SK-N-SH treated with all-trans-retinoic acid at 6 μM for 48 hours (cell line): ENCODE measurements around the gene SSU72.

Experiments used
- ATAC-seq: fragments of 200-7000 bp; cut with Tn5 transposase; 3 replicates; pipeline ENCODE4 v1.9.1; 2020; ENCODE audit warnings: mild to moderate bottlenecking, moderate library complexity
- ARNTL ChIP-seq: fragments of 450-650 bp; formaldehyde crosslinking; IDR thresholded peaks from 2 replicates; pipeline ENCODE4 v1.5.0; 2020; ENCODE audit warnings: low read depth, mild to moderate bottlenecking, moderate library complexity, borderline replicate concordance
- BACH2 ChIP-seq: fragments of 250-450 bp; sonication (Bioruptor Pico); IDR thresholded peaks from 2 replicates; pipeline ENCODE4 v1.9.0; 2021; ENCODE audit warnings: mild to moderate bottlenecking, borderline replicate concordance
- CSDC2 ChIP-seq: fragments of 250-450 bp; sonication (Bioruptor Pico); IDR thresholded peaks from 2 replicates; pipeline ENCODE4 v1.5.0; 2020; ENCODE audit warnings: mild to moderate bottlenecking, moderate library complexity
- ESRRG ChIP-seq: fragments of 250-450 bp; sonication (Bioruptor Pico); IDR thresholded peaks from 2 replicates; pipeline ENCODE4 v1.6.1; 2021; ENCODE audit warnings: mild to moderate bottlenecking
- GLIS3 ChIP-seq: fragments of 250-450 bp; sonication (Bioruptor Pico); IDR thresholded peaks from 2 replicates; pipeline ENCODE4 v1.5.0; 2020; ENCODE audit warnings: mild to moderate bottlenecking, moderate library complexity
- ISL1 ChIP-seq: fragments of 250-450 bp; sonication (Bioruptor Pico); IDR thresholded peaks from 2 replicates; pipeline ENCODE4 v2.1.2; 2022; ENCODE audit warnings: mild to moderate bottlenecking, moderate library complexity
- PPARA ChIP-seq: fragments of 250-450 bp; sonication (Bioruptor Pico); IDR thresholded peaks from 2 replicates; pipeline ENCODE4 v1.5.0; 2020; ENCODE audit warnings: mild to moderate bottlenecking, borderline replicate concordance
- TCF4 ChIP-seq: fragments of 250-450 bp; sonication (Bioruptor Pico); IDR thresholded peaks from 2 replicates; pipeline ENCODE4 v1.8.0; 2021; ENCODE audit warnings: mild to moderate bottlenecking, moderate library complexity, borderline replicate concordance
- ZC3H10 ChIP-seq: fragments of 250-450 bp; sonication (Bioruptor Pico); IDR thresholded peaks from 2 replicates; pipeline ENCODE4 v1.5.1; 2021; ENCODE audit warnings: mild to moderate bottlenecking, moderate library complexity
- ZFP3 ChIP-seq: fragments of 250-450 bp; sonication (Bioruptor Pico); IDR thresholded peaks from 2 replicates; pipeline ENCODE4 v1.5.0; 2020; ENCODE audit warnings: mild to moderate bottlenecking, moderate library complexity
- ZFP30 ChIP-seq: fragments of 450-650 bp; formaldehyde crosslinking; IDR thresholded peaks from 2 replicates; pipeline ENCODE4 v1.5.0; 2022; ENCODE audit warnings: mild to moderate bottlenecking, moderate library complexity
- ZNF565 ChIP-seq: fragments of 450-650 bp; formaldehyde crosslinking; conservative IDR thresholded peaks from 2 replicates; pipeline ENCODE4 v1.5.0; 2020; ENCODE audit warnings: low read depth, mild to moderate bottlenecking, moderate library complexity
- ZNF8 ChIP-seq: fragments of 450-650 bp; formaldehyde crosslinking; IDR thresholded peaks from 2 replicates; pipeline ENCODE4 v1.5.0; 2020; ENCODE audit warnings: mild to moderate bottlenecking, moderate library complexity
- TF ChIP-seq, protein P1 (sequence below): fragments of 250-450 bp; sonication (Bioruptor Pico); IDR thresholded peaks from 2 replicates; pipeline ENCODE4 v1.8.0; 2021; ENCODE audit warnings: low read depth, mild to moderate bottlenecking, moderate library complexity, borderline replicate concordance
- TF ChIP-seq, protein P2 (sequence below): fragments of 250-450 bp; sonication (Bioruptor Pico); IDR thresholded peaks from 2 replicates; pipeline ENCODE4 v1.5.0; 2020; ENCODE audit warnings: mild to moderate bottlenecking, moderate library complexity
- TF ChIP-seq, protein P3 (sequence below): fragments of 250-450 bp; sonication (Bioruptor Pico); IDR thresholded peaks from 2 replicates; pipeline ENCODE4 v1.8.0; 2020; ENCODE audit warnings: mild to moderate bottlenecking, moderate library complexity, borderline replicate concordance
- TF ChIP-seq, protein P4 (sequence below): fragments of 250-450 bp; sonication (Bioruptor Pico); IDR thresholded peaks from 2 replicates; pipeline ENCODE4 v1.5.1; 2021; ENCODE audit warnings: mild to moderate bottlenecking, moderate library complexity
- TF ChIP-seq, protein P5 (sequence below): fragments of 250-450 bp; sonication (Bioruptor Pico); IDR thresholded peaks from 2 replicates; pipeline ENCODE4 v1.5.1; 2020; ENCODE audit warnings: low read depth, mild to moderate bottlenecking, moderate library complexity

The SSU72 gene

DNA sequence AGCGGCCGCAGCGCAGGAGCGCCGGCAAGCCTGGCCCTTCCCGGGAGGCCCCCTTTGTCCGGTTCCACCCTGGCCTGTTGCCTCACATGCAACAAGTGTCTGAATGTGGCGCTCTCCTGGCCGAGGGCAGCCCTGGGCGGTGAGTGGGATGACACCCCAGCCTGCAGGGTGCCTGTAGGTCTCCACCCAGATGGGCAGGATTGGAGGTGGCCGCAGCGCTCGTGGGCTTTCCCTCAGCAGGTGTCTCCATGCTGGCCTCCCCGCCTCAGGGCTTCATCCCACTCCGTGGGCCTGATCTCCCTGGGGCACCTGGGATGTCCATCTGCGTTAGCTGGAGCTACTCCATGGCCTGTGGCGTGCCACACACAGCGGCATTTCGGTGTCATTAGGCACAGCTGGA lies 42.2 kb upstream of the SSU72 start:
- no peak for ATAC-seq
- TF ChIP-seq, protein P1, sequence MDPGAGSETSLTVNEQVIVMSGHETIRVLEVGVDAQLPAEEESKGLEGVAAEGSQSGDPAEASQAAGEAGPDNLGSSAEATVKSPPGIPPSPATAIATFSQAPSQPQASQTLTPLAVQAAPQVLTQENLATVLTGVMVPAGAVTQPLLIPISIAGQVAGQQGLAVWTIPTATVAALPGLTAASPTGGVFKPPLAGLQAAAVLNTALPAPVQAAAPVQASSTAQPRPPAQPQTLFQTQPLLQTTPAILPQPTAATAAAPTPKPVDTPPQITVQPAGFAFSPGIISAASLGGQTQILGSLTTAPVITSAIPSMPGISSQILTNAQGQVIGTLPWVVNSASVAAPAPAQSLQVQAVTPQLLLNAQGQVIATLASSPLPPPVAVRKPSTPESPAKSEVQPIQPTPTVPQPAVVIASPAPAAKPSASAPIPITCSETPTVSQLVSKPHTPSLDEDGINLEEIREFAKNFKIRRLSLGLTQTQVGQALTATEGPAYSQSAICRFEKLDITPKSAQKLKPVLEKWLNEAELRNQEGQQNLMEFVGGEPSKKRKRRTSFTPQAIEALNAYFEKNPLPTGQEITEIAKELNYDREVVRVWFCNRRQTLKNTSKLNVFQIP (CRISPR knock-in tag), result no peak
- no peak for TF ChIP-seq ZFP3 (CRISPR knock-in tag)
- no peak for TF ChIP-seq ESRRG (CRISPR knock-in tag)
- TF ChIP-seq TCF4 (CRISPR knock-in tag), result no peak
- no peak for TF ChIP-seq ARNTL
- TF ChIP-seq GLIS3 (CRISPR knock-in tag), result no peak
- TF ChIP-seq ZNF565 (CRISPR knock-in tag), result no peak
- TF ChIP-seq BACH2 (CRISPR knock-in tag), result no peak
- no peak for TF ChIP-seq ZC3H10 (CRISPR knock-in tag)
- no peak for TF ChIP-seq ISL1 (CRISPR knock-in tag)
- TF ChIP-seq CSDC2 (CRISPR knock-in tag), result no peak
- no peak for TF ChIP-seq ZFP30 (CRISPR knock-in tag)
- TF ChIP-seq, protein P2, sequence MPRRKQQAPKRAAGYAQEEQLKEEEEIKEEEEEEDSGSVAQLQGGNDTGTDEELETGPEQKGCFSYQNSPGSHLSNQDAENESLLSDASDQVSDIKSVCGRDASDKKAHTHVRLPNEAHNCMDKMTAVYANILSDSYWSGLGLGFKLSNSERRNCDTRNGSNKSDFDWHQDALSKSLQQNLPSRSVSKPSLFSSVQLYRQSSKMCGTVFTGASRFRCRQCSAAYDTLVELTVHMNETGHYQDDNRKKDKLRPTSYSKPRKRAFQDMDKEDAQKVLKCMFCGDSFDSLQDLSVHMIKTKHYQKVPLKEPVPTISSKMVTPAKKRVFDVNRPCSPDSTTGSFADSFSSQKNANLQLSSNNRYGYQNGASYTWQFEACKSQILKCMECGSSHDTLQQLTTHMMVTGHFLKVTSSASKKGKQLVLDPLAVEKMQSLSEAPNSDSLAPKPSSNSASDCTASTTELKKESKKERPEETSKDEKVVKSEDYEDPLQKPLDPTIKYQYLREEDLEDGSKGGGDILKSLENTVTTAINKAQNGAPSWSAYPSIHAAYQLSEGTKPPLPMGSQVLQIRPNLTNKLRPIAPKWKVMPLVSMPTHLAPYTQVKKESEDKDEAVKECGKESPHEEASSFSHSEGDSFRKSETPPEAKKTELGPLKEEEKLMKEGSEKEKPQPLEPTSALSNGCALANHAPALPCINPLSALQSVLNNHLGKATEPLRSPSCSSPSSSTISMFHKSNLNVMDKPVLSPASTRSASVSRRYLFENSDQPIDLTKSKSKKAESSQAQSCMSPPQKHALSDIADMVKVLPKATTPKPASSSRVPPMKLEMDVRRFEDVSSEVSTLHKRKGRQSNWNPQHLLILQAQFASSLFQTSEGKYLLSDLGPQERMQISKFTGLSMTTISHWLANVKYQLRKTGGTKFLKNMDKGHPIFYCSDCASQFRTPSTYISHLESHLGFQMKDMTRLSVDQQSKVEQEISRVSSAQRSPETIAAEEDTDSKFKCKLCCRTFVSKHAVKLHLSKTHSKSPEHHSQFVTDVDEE, result no peak
- TF ChIP-seq PPARA (CRISPR knock-in tag), result no peak
- TF ChIP-seq, protein P3, sequence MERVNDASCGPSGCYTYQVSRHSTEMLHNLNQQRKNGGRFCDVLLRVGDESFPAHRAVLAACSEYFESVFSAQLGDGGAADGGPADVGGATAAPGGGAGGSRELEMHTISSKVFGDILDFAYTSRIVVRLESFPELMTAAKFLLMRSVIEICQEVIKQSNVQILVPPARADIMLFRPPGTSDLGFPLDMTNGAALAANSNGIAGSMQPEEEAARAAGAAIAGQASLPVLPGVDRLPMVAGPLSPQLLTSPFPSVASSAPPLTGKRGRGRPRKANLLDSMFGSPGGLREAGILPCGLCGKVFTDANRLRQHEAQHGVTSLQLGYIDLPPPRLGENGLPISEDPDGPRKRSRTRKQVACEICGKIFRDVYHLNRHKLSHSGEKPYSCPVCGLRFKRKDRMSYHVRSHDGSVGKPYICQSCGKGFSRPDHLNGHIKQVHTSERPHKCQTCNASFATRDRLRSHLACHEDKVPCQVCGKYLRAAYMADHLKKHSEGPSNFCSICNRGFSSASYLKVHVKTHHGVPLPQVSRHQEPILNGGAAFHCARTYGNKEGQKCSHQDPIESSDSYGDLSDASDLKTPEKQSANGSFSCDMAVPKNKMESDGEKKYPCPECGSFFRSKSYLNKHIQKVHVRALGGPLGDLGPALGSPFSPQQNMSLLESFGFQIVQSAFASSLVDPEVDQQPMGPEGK (CRISPR knock-in tag), result no peak
- TF ChIP-seq, protein P4, sequence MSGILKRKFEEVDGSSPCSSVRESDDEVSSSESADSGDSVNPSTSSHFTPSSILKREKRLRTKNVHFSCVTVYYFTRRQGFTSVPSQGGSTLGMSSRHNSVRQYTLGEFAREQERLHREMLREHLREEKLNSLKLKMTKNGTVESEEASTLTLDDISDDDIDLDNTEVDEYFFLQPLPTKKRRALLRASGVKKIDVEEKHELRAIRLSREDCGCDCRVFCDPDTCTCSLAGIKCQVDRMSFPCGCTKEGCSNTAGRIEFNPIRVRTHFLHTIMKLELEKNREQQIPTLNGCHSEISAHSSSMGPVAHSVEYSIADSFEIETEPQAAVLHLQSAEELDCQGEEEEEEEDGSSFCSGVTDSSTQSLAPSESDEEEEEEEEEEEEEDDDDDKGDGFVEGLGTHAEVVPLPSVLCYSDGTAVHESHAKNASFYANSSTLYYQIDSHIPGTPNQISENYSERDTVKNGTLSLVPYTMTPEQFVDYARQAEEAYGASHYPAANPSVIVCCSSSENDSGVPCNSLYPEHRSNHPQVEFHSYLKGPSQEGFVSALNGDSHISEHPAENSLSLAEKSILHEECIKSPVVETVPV (CRISPR knock-in tag), result no peak
- TF ChIP-seq ZNF8 (CRISPR knock-in tag), result no peak
- TF ChIP-seq, all 23 proteins: peak for 0

DNA sequence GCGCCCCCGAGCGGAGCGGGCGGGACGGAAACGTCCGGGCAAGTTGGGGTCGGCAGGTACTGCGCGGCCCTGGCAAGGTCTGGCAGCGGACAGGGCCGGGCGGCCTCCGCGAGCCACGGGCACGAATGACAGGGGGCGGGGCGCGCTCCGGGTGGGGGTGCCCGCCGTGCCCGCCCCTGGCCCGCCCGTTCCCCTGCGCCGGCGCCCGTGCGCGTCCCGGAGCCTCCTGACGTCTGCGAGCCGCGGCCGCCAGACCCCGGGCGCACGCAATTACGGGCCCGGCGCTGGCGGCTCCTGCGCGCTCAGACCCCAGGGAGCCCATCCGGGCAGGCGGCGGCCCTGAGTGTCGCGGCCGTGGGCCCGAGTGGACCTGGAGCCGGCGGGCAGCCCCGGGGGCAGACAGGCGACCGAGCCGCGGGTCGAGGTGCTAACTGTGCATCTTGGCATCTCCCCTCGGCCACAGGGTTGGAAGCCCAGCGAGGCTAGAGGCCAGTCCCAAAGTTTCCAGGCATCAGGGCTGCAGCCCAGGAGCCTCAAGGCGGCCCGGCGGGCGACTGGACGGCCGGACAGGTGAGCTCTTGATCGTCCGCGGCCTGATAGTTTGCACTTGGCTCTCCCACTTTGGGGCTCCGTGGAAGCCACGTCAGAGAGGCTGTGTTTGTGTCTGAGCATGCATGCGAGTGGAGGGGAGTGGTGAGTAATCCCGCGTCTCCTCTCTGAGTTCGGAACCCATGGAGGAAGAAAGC lies 41.6 kb upstream of the SSU72 start:
- TF ChIP-seq, protein P3 (CRISPR knock-in tag), result no peak
- TF ChIP-seq, protein P5, sequence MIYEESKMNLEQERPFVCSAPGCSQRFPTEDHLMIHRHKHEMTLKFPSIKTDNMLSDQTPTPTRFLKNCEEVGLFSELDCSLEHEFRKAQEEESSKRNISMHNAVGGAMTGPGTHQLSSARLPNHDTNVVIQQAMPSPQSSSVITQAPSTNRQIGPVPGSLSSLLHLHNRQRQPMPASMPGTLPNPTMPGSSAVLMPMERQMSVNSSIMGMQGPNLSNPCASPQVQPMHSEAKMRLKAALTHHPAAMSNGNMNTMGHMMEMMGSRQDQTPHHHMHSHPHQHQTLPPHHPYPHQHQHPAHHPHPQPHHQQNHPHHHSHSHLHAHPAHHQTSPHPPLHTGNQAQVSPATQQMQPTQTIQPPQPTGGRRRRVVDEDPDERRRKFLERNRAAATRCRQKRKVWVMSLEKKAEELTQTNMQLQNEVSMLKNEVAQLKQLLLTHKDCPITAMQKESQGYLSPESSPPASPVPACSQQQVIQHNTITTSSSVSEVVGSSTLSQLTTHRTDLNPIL (CRISPR knock-in tag), result no peak
- no peak for TF ChIP-seq CSDC2 (CRISPR knock-in tag)

More for the DNA sequence above, 41.6 kb upstream of the SSU72 start:
- peak; percentile 24 for ATAC-seq
